Neutrophil (primary cell): ENCODE results near the gene MCOLN2.

ENCODE experiments used
- H3K27ac ChIP-seq: fragments of 200-600 bp; sonication (generic); 2 replicates; pipeline ENCODE4 v1.5.1; 2016; ENCODE audit warnings: mild to moderate bottlenecking, moderate library complexity
- H3K27me3 ChIP-seq: fragments of 200-600 bp; sonication (generic); 2 replicates; pipeline ENCODE4 v1.6.0; 2016; ENCODE audit warnings: mild to moderate bottlenecking
- H3K36me3 ChIP-seq: fragments of 200-600 bp; sonication (generic); 2 replicates; pipeline ENCODE4 v1.5.1; 2017
- H3K4me1 ChIP-seq, 2 experiments: fragments of 200-600 bp in 1 of 2; sonication (generic) in 1 of 2; 1 replicate in 1 of 2; 2 replicates in 1 of 2; pipeline versions ENCODE4 v1.5.1 to v1.6.1; 2013 to 2016; ENCODE audit warnings: low read depth in 1 of 2, low read length in 1 of 2, mild to moderate bottlenecking in 1 of 2, moderate library complexity in 1 of 2; ENCODE audit not compliant: control insufficient read depth in 1 of 2, insufficient read depth in 1 of 2
- H3K4me3 ChIP-seq, 2 experiments: fragments of 200-600 bp in 1 of 2; sonication (generic) in 1 of 2; 1 replicate in 1 of 2; 2 replicates in 1 of 2; pipeline ENCODE4 v1.5.1; 2013 to 2016; ENCODE audit warnings: low read depth in 1 of 2, low read length in 1 of 2, mild to moderate bottlenecking in 1 of 2, moderate library complexity in 1 of 2
- H3K9me3 ChIP-seq: fragments of 200-600 bp; sonication (generic); 2 replicates; pipeline ENCODE4 v1.5.1; 2016
- CTCF ChIP-seq: fragments of 200-600 bp; sonication (generic); IDR thresholded peaks from 2 replicates; pipeline ENCODE4 v1.5.1; 2016; ENCODE audit warnings: antibody characterized with exemption

Gene MCOLN2

GRCh38 chr1:84982395-84982794 is 14.5 kb downstream of the MCOLN2 start:
- Histone ChIP-seq H3K36me3 (no peaks in the 10 kb centered on the region), H3K4me3 (no peak overlapping the region), H3K4me1 (no peaks in the 10 kb centered on the region), H3K27me3 (no peaks in the 10 kb centered on the region), H3K27ac (no peak overlapping the region), H3K9me3 (no peaks in the 10 kb centered on the region)
- TF ChIP-seq CTCF: no peak

- Histone ChIP-seq H3K9me3 (no peaks in the 10 kb centered on the region), H3K27me3 (no peaks in the 10 kb centered on the region), H3K36me3 (no peaks in the 10 kb centered on the region), H3K4me3 (no peak overlapping the region), H3K4me1 (no peaks in the 10 kb centered on the region), H3K27ac (no peak overlapping the region)
- TF ChIP-seq CTCF: no peak
Measured at GRCh38 chr1:84975035-84975434, 21.9 kb downstream of the MCOLN2 start.

- no peaks in the 10 kb centered on the region for H3K9me3 ChIP-seq
- no peaks in the 10 kb centered on the region for H3K27me3 ChIP-seq
- no peaks in the 10 kb centered on the region for H3K36me3 ChIP-seq
- H3K4me1 ChIP-seq: no peaks in the 10 kb centered on the region
- H3K27ac ChIP-seq: no peak overlapping the region
- no peak overlapping the region for H3K4me3 ChIP-seq
- no peak for TF ChIP-seq CTCF
Measured at GRCh38 chr1:84973498-84974334, 23.2 kb downstream of the MCOLN2 start.

GRCh38 chr1:84972377-84972987 is 24.4 kb downstream of the MCOLN2 start:
- Histone ChIP-seq H3K36me3 (no peaks in the 10 kb centered on the region), H3K27ac (no peak overlapping the region), H3K4me3 (no peak overlapping the region), H3K9me3 (no peaks in the 10 kb centered on the region), H3K27me3 (no peaks in the 10 kb centered on the region), H3K4me1 (no peaks in the 10 kb centered on the region)
- TF ChIP-seq CTCF: no peak

GRCh38 chr1:84971957-84972356 is 25.0 kb downstream of the MCOLN2 start:
- Histone ChIP-seq H3K27me3 (no peaks in the 10 kb centered on the region), H3K4me3 (no peak overlapping the region), H3K9me3 (no peaks in the 10 kb centered on the region), H3K4me1 (no peaks in the 10 kb centered on the region), H3K36me3 (no peaks in the 10 kb centered on the region), H3K27ac (no peak overlapping the region)
- TF ChIP-seq CTCF: no peak
